NB4 (cell line): ENCODE measurements around the gene PCAT7.

Experiments used
- CTCF ChIP-seq: IDR thresholded peaks from one replicate; pipeline ENCODE4 v1.5.1; 2012; ENCODE audit warnings: low read depth, low read length
- POLR2A ChIP-seq: IDR thresholded peaks from 2 replicates; pipeline ENCODE4 v1.6.1; 2011; ENCODE audit warnings: mild to moderate bottlenecking; ENCODE audit not compliant: insufficient read length; ENCODE audit errors: extremely low read depth

- TF ChIP-seq CTCF (peak; percentile 58), POLR2A (peak; percentile 12)
Observed at GRCh38 chr9:94554439-94555331, at the start of gene PCAT7.
